ENCODE results near the gene SLC24A5.

- TF ChIP-seq CTCF (IDR thresholded peaks at IDR 0.05) (no peak), POLR2A (IDR thresholded peaks at IDR 0.05) (no peak)
These were observed 47.8 kb downstream of the SLC24A5 start for GRCh38 chr15:48168616-48169015.
